HG03135 (cell line): Measurements from ENCODE around the gene PRKN.

Experiments
- ATAC-seq: cut with Tn5 transposase; IDR thresholded peaks from one replicate; pipeline ENCODE4 v1.9.1; 2021; ENCODE audit warnings: mild to moderate bottlenecking, moderate library complexity; ENCODE audit not compliant: unreplicated experiment

PRKN gene

GRCh38 chr6:161590961-161591627 is 1136.5 kb downstream of the PRKN start:
- ATAC-seq, result no peak

GRCh38 chr6:161586887-161587286 is 1140.7 kb downstream of the PRKN start:
- ATAC-seq, result no peak

- ATAC-seq, result no peak
Measured at GRCh38 chr6:161584621-161585340, 1142.8 kb downstream of the PRKN start.

GRCh38 chr6:161584051-161584450 is 1143.5 kb downstream of the PRKN start:
- ATAC-seq, result no peak

- no peak for ATAC-seq
Measured at GRCh38 chr6:161583584-161583983, 1144.0 kb downstream of the PRKN start.

- no peak for ATAC-seq
Measured at GRCh38 chr6:161578478-161578877, 1149.1 kb downstream of the PRKN start.

GRCh38 chr6:161575523-161576254 is 1151.9 kb downstream of the PRKN start:
- no peak for ATAC-seq

GRCh38 chr6:161568885-161569456 is 1158.6 kb downstream of the PRKN start:
- ATAC-seq, result no peak

GRCh38 chr6:161564952-161565351 is 1162.6 kb downstream of the PRKN start:
- no peak for ATAC-seq

- no peak for ATAC-seq
Measured at GRCh38 chr6:161561908-161562307, 1165.7 kb downstream of the PRKN start.

GRCh38 chr6:161557333-161558107 is 1170.0 kb downstream of the PRKN start:
- ATAC-seq, result no peak

GRCh38 chr6:161554883-161555282 is 1172.7 kb downstream of the PRKN start:
- ATAC-seq, result no peak

- ATAC-seq, result no peak
Measured at GRCh38 chr6:161549977-161550655, 1177.5 kb downstream of the PRKN start.

- ATAC-seq, result no peak
Measured at GRCh38 chr6:161548713-161549296, 1178.8 kb downstream of the PRKN start.

- no peak for ATAC-seq
Measured at GRCh38 chr6:161547617-161548016, 1179.9 kb downstream of the PRKN start.

- no peak for ATAC-seq
Measured at GRCh38 chr6:161546632-161547031, 1180.9 kb downstream of the PRKN start.

- no peak for ATAC-seq
Measured at GRCh38 chr6:161545741-161546140, 1181.8 kb downstream of the PRKN start.

- no peak for ATAC-seq
Measured at GRCh38 chr6:161544801-161545480, 1182.6 kb downstream of the PRKN start.

- no peak for ATAC-seq
Measured at GRCh38 chr6:161543684-161544309, 1183.8 kb downstream of the PRKN start.
